AG04450 (cell line): ENCODE results near the gene MMS22L. TPM values are rescaled to one million over a fixed set of nuclear protein-coding genes. Genes with fewer than 3 reads are reported as not detected.

Source experiments
- CTCF ChIA-PET: fragments of 300-600, 350-600 bp; formaldehyde crosslinking; extraction: SDS; loops from one replicate; lab custom pipeline; 2022; ENCODE audit warnings: antibody characterized with exemption, inconsistent platforms; lab: Charles Lee
- POLR2A ChIA-PET: fragments of 350-600 bp; formaldehyde crosslinking; extraction: SDS; loops from one replicate; lab custom pipeline; 2021; ENCODE audit warnings: antibody characterized with exemption, inconsistent platforms; lab: Yijun Ruan, JAX
- DNase-seq: peaks from one replicate; pipeline ENCODE4 v3.0.0-alpha.2; 2011; ENCODE audit warnings: low read depth, low spot score
- H3K27ac ChIP-seq: one replicate; pipeline ENCODE4 v1.5.1; 2012; ENCODE audit warnings: low read depth, low read length, control low read depth
- H3K27me3 ChIP-seq: one replicate; pipeline ENCODE4 v1.6.0; 2012; ENCODE audit warnings: low read length; ENCODE audit not compliant: control insufficient read depth, insufficient read depth
- H3K4me3 ChIP-seq: 2 replicates; pipeline ENCODE4 v1.5.1; 2011; ENCODE audit warnings: mild to moderate bottlenecking, low read depth, low read length, control low read depth
- H3K9me3 ChIP-seq: 2 replicates; pipeline ENCODE4 v1.5.1; 2012; ENCODE audit warnings: low read length; ENCODE audit not compliant: control insufficient read depth, insufficient read depth
- polyA plus RNA-seq: library from polyadenylated mRNA; depleted of rRNA; stranded (reverse); fragments of >200 nt; gene quantifications from 2 replicates; pipeline ENCODE4 v1.2.3, GENCODE V29; 2011
- TF ChIP-seq, protein P1 (sequence below): IDR thresholded peaks from 2 replicates; pipeline ENCODE4 v1.5.1; 2011; ENCODE audit warnings: low read depth, low read length, control low read depth, inconsistent platforms

Gene MMS22L
- polyA plus RNA-seq, 1 experiment = 8.9 TPM

DNA sequence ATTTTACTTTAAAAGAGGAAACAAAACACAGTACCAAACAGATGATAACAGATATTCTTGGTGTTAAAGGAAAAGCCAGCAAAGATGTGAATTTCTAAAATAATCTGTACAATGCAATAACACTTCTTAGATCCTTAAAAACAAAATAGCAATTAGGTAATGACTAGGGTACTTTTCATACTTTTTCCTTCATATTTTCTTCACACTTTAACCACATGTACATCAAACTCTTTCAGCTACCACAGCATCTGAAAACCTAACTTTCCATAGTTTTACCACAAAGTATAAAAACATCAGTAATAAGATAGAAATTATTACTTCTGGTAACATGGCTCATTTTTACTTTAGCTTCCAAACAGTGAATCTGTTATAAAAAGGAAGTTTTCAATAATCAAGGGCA is 141.3 kb downstream of the MMS22L start:
- H3K9me3 ChIP-seq = no peaks in the 10 kb centered on the region
- POLR2A ChIA-PET = no interaction called here
- no peaks in the 10 kb centered on the region for H3K27me3 ChIP-seq
- H3K4me3 ChIP-seq = no peak overlapping the region
- H3K27ac ChIP-seq = no peak overlapping the region
- CTCF ChIA-PET = no interaction called here
- TF ChIP-seq, protein P1, sequence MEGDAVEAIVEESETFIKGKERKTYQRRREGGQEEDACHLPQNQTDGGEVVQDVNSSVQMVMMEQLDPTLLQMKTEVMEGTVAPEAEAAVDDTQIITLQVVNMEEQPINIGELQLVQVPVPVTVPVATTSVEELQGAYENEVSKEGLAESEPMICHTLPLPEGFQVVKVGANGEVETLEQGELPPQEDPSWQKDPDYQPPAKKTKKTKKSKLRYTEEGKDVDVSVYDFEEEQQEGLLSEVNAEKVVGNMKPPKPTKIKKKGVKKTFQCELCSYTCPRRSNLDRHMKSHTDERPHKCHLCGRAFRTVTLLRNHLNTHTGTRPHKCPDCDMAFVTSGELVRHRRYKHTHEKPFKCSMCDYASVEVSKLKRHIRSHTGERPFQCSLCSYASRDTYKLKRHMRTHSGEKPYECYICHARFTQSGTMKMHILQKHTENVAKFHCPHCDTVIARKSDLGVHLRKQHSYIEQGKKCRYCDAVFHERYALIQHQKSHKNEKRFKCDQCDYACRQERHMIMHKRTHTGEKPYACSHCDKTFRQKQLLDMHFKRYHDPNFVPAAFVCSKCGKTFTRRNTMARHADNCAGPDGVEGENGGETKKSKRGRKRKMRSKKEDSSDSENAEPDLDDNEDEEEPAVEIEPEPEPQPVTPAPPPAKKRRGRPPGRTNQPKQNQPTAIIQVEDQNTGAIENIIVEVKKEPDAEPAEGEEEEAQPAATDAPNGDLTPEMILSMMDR = no peak
- no peak for DNase-seq

DNA sequence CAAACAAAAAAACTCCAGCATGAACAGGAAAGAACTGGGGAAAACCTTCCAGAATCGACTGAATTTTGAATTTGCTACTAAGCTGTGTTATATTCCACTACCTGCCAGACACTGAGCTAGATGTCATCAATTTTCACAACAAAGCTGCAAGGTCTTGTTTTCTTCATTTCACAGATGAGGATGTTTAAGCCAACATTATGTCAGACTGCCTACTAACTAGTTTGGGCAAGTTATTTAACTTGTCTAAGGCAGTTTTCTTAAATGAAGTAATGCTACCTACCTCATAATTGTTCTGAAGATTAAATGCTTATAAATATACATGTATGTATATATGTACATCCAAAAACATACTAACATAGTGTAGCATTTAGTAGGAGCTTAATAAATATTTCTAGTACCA is 144.4 kb downstream of the MMS22L start:
- H3K4me3 ChIP-seq = no peak overlapping the region
- TF ChIP-seq, protein P1 = no peak
- ChIA-PET POLR2A (no interaction called here), CTCF (interaction anchor here (0.9 kb wide), 1 partner anchor 299 kb away, joined by 3 read pairs; no protein-coding TSS in a partner anchor)
- H3K9me3 ChIP-seq = no peaks in the 10 kb centered on the region
- no peak overlapping the region for H3K27ac ChIP-seq
- no peaks in the 10 kb centered on the region for H3K27me3 ChIP-seq
- no peak for DNase-seq

DNA sequence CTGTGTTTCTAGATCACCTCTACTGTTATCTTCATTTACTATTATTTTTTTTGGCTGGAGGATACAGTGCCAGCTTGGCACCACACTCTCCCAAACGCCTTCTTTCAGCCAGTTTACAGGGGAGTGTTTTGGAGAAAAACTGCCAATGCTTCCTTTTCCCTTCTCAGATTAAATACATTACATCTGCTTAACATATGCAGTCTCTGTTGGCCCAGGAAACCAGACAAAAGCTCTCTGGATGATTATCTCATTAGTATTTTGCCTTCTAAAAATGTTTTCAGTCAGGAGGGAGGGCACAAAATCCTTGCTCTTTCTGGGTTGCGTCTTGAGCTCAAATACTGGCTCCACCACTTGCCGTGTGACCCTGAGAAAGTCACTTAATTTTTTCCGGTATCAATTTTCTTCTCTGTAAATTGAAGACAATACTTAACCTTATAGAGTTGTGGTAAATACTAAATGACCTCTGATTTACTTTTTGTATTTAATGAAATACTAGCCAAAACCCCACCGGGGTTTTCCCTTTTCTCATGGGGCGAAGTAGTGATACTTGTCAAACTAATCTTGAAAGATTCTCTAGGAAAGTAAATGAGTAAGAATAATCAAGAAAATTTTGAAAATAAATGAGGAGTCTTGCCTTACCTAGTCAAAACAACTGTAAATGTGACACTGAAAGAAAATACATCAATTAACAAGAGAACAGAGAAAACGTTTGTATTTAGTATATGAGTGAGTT is 146.2 kb downstream of the MMS22L start:
- ChIA-PET CTCF (interaction anchor here (0.6 kb wide), 1 partner anchor 78 kb away, joined by 3 read pairs; no protein-coding TSS in a partner anchor), POLR2A (no interaction called here)
- H3K27ac ChIP-seq = no peak overlapping the region
- TF ChIP-seq, protein P1 = no peak
- H3K27me3 ChIP-seq = no peaks in the 10 kb centered on the region
- H3K4me3 ChIP-seq = no peak overlapping the region
- no peaks in the 10 kb centered on the region for H3K9me3 ChIP-seq
- no peak for DNase-seq

DNA sequence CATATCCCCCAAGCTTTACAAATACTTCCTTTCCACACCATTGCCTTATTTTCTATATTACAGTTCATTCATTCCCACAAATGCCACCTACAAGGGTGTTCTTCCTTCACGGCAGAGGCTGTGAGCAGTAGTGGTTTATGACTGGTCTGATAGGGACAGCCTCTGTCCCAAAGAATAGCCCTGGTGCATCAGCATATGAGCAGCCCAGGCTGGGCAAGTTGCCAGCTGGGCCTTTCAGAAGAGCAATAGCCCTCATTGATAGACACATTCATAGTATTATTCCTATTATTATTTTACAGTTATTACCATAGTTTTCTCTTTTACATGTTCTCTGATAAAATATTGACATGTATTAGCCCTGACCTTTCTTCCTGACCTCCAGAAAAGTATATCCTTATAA is 149.9 kb downstream of the MMS22L start:
- Histone ChIP-seq H3K4me3 (no peak overlapping the region), H3K27me3 (no peaks in the 10 kb centered on the region), H3K9me3 (no peaks in the 10 kb centered on the region), H3K27ac (no peak overlapping the region)
- no peak for DNase-seq
- TF ChIP-seq, protein P1 = no peak
- CTCF ChIA-PET = no interaction called here
- POLR2A ChIA-PET = no interaction called here

DNA sequence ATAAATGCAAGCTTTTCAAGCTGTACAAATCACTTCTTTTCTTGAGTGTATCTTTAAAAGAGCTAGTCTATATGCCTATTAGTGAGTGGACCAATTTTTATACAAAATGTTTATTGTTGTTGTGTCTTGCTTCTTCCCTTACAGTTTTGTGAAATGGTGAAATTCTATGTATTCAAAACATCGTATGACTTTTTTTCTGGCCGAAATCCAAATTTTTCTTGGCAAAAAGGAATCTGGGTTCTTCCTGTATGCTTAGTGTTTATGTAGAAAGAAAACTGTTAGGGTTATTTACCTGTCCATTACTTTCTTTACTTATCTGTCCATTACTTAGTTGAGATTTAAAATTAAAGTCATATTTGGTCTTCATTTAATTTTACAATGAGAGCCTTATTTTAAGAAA is 153.9 kb downstream of the MMS22L start:
- TF ChIP-seq, protein P1 = no peak
- ChIA-PET POLR2A (no interaction called here), CTCF (no interaction called here)
- Histone ChIP-seq H3K27me3 (no peaks in the 10 kb centered on the region), H3K4me3 (no peak overlapping the region), H3K9me3 (no peaks in the 10 kb centered on the region), H3K27ac (no peak overlapping the region)
- no peak for DNase-seq
